ENCODE results near the gene DERA.

GRCh38 chr12:15984963-15985362, 73.8 kb downstream of the DERA start:
- TF ChIP-seq CTCF (conservative IDR thresholded peaks at IDR 0.05; ENCODE audit: low read depth, low read length) (no peak), EZH2 (IDR thresholded peaks at IDR 0.05; ENCODE audit: borderline replicate concordance, low read depth, low read length, poor library complexity, severe bottlenecking) (no peak)

Measured in A673 (cell line).